ENCODE results near the gene CLEC1A.

Gene CLEC1A

GRCh38 chr12:10101042-10101579, 2.3 kb upstream of the CLEC1A start:
- no peak for DNase-seq

DNA sequence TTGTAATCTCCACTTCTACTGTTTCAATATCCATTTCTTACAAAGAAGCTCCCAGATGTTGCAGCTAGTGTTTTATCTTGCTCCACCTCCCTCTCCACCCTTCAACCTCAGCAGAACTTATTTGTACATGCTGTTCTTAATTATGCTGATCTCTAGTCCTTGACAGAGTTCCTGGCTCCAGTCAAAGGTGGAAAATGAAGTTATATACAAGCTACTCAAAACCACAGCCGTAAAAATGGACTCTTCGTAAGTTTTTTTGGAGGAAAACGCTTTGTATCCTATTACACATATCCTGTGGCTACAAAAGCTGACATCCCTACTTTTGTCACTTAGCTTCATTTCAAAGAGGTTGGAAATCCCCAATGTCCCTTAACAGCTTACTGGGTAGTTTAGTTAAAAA, 1.3 kb downstream of the CLEC1A start:
- DNase-seq, result no peak

DNA sequence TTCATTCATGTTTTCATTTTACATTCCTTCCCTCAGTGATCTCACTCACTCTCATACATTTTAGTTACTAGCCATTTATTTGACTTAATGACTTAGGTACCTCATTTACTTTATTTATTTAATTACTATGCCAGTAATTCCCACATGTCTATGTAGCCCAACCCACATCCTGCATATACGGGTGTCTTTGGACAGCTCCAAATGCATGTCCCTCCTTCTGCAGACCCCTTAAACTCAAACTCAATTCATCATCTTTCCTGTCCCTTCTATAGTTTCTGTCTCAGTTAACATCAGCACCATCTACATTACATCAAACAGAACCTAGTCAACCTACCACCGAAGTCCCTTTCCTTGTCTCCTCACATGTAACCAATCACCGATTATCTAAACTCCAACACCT, 2.8 kb downstream of the CLEC1A start:
- DNase-seq, result no peak

DNA sequence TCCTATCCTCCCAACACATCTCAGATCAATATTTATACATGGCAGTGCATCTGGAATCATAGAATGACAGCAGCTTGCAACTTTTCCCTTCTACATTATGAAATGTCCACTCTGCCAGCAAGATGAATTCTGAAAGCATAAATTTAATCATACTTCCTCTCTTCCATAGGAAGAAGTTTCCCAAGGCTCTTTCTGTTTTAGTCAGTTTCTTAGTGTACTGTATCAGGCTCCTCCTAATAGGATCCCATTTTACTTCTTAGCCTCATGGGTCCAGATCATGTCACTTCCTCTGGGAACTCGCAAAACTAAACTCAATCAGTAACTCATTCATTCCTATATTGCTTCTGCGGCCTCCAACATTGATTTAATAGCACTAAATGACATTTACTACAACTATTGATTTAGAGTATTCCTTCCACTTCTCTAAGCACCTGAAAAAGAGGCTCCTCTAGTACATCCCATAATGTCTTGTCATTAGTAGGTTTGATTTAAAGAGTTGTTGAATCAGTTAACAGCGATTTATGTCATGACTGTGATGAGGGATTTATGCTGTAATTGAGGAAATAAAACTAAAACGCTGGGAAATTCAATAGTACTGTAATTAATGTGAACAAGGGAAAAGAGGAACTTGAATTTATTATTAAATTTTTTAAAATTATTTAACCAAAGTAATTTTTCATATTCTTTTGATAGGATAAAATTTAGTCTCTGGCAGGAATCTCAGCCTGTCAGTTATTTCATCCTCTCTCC, 4.0 kb downstream of the CLEC1A start:
- DNase-seq, result no peak

DNA sequence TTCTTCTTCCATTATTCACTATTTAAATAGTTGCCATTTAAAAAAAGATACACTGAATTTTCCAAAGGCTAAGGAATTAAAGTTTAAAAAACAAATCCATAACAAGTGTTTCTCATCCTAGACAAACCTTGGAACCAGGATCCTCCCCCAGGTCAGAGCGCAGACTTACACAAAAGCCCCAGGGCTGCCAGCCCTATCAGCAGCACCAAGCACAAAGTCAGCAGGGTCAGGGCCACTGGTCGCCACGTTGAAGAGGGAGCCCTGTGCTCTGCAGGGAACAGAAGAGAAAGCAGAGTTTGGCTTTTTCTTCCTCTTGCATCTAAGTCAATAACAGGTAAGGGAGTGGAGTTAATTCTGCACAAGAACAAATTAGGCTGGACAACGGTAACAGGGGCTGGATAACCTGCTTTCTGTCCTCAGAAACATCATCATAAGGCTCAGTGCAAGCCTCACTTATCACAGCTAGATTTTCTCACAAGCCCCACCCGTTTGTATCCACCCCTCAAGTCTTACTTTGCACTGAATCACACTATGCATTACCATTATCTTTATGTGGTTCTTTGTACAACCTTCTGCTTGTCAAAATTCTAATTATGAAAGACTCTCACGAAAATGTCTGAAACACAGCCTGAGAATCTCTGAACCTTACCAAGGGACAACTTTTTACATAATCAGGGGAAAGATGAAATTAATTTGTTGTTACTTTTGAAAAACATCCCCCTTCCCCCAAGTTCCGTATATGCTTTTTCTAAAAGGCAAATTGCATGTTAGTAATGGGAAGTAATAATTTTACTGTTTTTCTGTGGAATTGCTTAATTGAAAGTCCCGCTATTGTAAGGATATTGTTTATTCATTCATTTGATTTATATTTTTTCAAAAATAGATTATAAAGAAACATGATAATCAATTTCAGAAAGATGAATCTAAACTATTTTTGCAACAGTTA, 9.6 kb downstream of the CLEC1A start:
- no peak for DNase-seq

DNA sequence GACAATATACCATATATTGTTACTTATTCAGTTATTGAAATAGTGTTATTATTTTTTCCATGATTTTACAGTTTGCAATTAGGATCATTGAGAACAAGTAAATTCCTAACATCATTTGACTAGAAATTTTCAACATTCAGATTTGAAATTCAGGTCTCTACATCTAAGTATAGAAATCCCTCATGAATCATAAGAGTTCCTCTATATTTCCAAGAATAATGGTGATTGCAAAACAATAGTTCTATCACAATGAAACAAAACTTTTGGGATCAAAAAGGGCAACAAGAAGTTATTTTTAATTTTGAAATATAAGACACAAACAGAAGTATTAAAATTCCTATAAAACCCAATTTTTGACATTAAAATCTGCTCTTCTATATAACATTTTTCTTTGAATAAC, 10.8 kb downstream of the CLEC1A start:
- DNase-seq, result no peak

DNA sequence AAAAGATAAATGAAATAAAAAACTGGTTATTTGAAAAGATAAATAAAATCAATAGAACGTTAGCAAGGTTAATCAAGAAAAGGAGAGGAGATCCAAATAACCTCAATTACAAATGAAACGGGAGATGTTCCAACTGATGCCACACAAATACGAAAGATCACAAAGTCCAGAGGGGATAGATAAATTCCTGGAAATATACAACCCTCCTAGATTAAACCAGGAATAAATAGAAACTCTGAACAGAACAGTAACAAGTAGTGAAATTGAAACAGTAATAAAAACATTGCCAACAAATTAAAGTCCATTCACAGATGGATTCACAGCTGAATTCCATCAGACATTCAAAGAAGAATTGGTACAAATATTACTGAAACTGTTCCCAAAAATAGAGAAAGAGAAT, 12.4 kb downstream of the CLEC1A start:
- no peak for DNase-seq

DNA sequence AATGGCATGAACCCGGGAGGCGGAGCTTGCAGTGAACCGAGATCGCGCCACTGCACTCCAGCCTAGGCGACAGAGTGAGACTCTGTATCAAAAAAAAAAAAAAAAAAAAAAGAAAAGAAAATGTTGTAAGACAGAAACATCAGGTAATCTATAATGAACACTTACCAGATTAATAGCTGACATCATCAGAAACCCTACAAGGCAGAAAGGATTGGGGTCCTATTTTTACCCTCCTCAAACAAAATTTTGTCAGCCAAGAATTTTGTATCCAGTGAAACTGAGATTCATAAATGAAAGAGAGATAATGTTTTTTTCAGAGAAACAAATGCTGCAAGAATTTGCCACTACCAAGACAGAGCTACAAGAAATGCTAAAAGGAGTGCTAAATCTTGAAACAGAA, 14.1 kb downstream of the CLEC1A start:
- DNase-seq, result no peak

- no peak for DNase-seq
These were observed 16.5 kb downstream of the CLEC1A start for GRCh38 chr12:10082117-10082874.

- DNase-seq, result no peak
These were observed 23.3 kb downstream of the CLEC1A start for GRCh38 chr12:10075451-10075850.

GRCh38 chr12:10073261-10073660, 25.5 kb downstream of the CLEC1A start:
- DNase-seq, result no peak

DNA sequence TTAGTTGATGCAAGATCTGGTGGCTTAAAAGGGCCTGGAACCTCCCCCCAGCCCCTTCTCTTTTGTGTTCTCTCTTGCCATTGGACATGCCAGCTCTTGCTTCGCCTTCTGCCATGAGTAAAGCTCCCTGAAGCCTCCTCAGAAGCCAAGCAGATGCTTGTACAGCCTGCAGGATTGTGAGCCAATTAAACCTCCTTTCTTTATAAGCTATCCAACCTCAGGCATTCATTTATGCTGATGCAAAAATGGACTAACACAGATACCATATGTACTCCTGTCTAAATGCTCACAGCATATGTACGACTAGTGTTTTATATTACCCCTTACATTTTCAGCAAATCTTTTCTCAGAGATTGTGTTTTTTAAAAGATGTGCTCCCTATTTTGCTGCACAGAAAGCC, 26.7 kb downstream of the CLEC1A start:
- no peak for DNase-seq

DNA sequence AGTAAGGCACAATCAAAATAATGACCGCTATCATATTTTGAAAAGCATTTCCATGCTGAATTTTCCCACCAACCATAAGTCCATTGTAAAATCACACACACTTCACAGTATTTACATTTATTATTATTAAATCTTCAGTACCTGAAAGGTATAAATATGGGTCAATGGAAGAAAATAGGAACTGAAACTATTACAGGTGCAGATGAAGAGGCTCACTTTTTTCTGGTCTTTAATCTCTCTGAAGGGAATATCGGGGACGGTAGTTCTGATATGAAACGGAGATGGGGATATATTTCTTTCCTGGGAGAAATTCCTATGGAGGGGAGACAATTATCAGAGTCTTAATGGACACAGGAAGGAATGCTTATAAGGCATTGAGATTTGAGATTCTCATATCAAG, 28.4 kb downstream of the CLEC1A start:
- DNase-seq, result no peak

- DNase-seq, result no peak
These were observed 28.8 kb downstream of the CLEC1A start for GRCh38 chr12:10069976-10070375.

DNA sequence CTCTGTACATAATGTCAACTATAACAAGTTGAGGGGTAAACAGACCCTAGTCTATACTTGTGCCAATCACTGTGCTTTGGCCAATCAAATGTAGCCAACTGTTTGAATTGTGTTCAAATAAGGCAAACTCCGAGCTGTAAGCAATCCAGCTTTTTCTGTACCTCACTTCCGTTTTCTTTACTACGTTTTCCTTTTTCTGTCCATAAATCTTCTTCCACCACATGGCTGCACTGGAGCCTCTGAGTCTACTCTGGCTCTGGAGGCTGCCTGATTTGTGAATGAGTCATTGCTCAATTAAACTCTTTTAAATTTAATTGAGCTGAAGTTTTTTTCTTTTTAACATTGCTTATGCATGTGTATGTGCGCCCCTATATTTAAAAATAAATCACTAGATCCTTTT, 29.7 kb downstream of the CLEC1A start:
- no peak for DNase-seq

DNA sequence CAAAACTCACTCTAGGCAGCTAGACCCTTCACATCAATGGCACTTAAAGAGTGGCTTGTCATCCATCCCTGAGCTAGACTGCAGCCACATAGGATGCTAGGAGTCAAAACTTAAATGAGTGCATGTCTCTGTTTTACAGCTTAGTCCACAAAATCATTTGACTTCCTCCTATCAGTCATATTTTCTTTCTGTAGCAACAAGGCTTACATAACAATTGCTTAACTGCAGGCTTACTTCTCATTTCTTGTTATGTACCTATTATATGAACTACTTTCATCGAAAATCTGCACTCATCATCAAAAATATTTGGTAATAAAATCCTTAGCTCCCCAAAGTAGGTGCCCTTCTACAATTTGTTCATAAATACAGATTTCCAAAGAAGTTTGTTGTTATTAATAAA, 30.1 kb downstream of the CLEC1A start:
- DNase-seq, result no peak

- DNase-seq, result no peak
These were observed 30.8 kb downstream of the CLEC1A start for GRCh38 chr12:10067942-10068341.

DNA sequence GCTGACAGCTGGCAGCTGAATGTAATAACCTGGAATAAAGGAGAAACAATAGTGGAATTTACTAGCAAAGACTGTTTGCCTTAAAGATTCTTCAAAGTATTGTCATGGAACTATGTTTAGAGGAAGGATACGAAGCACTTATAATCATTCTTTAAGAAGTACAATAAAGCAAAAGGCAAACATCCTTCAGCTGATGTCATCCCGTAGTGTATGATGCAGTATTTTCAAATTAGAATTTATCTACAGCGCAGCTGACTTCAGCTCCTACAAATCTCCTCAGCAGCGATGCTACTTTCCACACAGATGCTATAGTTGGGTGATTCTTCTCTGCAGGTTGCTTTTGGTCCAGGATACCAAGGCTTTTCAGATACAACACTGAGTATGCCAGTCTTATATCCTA, 31.5 kb downstream of the CLEC1A start:
- no peak for DNase-seq

- no peak for DNase-seq
These were observed 33.5 kb downstream of the CLEC1A start for GRCh38 chr12:10065241-10065640.

DNA sequence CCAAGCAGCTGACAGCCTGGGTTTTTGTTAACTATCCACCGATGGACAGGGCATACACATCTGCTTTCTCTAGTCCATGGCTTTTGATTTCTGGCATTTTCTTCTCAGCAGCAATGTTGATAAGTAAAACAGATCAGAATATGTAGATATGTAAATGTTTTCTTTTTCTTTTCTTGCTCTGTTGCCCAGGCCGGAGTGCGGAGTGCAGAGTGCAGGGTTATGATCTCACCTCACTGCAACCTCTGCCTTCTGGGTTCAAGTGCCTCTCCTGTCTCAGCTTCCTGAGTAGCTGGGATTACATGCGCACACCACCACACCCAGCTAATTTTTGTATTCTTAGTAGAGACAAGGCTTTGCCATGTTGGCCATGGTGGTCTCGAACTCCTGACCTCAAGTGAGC, 40.4 kb downstream of the CLEC1A start:
- DNase-seq, result no peak

DNA sequence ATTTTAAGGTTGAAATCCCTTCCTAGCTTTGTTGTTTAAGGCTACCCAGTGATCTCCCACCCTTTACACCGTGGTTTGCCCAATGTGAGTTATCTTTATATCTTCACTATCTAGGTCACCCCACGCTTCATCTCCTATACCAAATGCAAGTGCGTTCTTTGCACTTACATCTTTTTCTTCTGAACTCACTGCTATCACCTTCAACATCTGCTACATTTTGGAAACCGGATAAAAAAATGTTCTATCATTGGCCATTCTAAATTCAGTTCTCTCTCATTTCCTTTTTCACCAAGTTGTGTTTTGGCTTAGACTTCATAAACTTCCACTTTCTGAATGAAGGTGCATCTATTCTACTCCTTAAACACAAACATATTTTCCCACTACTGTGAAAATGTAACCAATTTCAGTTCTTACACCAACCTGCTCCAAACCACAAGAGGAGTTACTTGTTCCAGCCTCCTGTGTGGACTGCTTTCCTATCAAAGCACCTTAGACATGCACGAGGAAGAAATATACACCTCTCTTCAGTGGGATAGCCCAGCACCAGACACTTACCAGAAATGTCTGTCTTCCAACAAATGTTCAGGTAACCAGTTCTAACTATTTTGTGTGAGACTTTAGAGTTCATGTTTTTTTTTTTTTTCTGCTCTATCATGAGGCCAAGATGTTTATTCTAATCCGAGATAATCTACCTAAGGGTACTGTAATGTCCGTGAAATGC, 46.4 kb downstream of the CLEC1A start:
- DNase-seq, result no peak

DNA sequence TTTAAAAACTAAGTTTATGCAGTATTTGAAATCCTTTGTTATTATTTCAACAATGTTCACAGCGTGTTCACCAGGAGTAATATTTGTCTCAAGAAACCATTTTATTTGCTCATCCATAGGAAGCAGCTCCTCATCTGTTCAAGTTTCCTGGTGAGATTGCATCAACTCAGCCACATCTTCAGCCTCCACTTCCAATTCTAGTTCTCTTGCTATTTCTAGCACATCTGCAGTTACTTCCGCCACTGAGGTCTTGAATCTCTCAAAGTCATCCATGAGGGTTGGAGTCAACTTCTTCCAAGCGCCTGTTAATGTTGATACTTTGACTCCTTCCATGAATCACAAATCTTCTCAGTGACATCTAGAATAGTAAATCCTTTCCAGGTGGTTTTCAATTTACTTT, 50.3 kb downstream of the CLEC1A start:
- no peak for DNase-seq

- no peak for DNase-seq
These were observed 56.6 kb downstream of the CLEC1A start for GRCh38 chr12:10042167-10042566.

Data from cerebellar nuclear complex (tissue), 1 donor.